Caki2 (cell line): ENCODE data around the gene APCDD1L. TPM values are rescaled to one million over a fixed set of nuclear protein-coding genes. Genes with fewer than 3 reads are reported as not detected.
A peak's percentile ranks its signal among the peaks of the same experiment; 100 is the strongest.

ENCODE experiments used
- DNase-seq: peaks from one replicate; pipeline ENCODE4 v3.0.0-alpha.2; 2015; ENCODE audit warnings: low read depth
- in situ Hi-C: cut with HindIII; loops from 2 replicates; pipeline ENCODE4 v1.10.0; 2016; ENCODE audit warnings: low sequenced_read_pairs, low pct_unique_long_range_greater_than_20kb, mixed read lengths
- total RNA-seq: library from RNA; depleted of rRNA; stranded (reverse); fragments of >200 nt; shearing (Covaris generic); gene quantifications from 2 replicates; pipeline ENCODE4 v1.2.3, GENCODE V29; 2014; ENCODE audit warnings: low replicate concordance; rRNA removed

APCDD1L gene
- not detected in 2 replicates for total RNA-seq

- no peak for DNase-seq
- in situ Hi-C loops: no loop called here
Measured at GRCh38 chr20:58515233-58516212, at the start of gene APCDD1L. TSS of gene APCDD1L (minus strand) at chr20:58515399. CDS start at chr20:58514707, 692 bp downstream.

DNA sequence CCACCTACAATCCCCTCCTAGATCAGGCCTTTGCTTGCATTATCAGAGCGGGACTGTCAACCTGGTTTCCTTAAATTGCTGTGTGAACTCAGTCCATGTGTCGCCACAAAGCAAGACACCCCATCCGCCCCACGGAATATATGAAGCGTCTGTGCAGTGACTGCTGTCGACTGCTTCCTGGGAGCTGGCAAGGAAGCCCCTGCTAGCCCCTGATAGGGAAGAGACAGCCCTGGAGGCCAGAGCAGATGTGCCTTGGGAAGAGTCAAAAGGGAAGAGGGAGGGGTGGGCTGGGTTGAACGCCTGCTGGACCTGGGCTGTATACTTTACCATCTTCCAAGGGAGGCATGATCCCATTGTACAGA lies 44.1 kb upstream of the APCDD1L start:
- DNase-seq: no peak
- in situ Hi-C loops: no loop called here

- in situ Hi-C loops: no loop called here
- DNase-seq: no peak
Measured at GRCh38 chr20:58558486-58559367, 43.5 kb upstream of the APCDD1L start.

GRCh38 chr20:58557733-58558342 lies 42.6 kb upstream of the APCDD1L start:
- in situ Hi-C loops: no loop called here
- peak; percentile 13 for DNase-seq

DNA sequence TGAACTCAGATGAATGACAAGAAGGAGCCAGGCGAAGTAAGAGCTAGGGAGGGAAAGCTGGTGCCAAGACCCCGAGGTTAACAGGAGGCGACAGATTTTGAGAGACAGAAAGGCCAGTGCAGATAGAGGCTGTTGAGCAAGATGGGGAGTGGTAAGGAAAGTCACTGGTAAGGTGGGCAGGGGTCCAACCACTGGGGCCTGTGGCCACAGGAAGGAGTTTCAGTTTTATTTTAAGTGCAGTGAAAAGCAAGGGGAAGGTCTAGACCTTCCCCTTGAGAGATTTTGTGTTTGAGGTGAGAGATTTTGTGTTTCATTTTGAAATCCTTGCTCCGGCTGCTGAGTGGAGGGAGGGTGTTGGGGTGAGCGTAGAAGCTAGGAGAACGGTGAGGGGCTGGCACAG lies 41.8 kb upstream of the APCDD1L start:
- no peak for DNase-seq
- in situ Hi-C loops: no loop called here

GRCh38 chr20:58555078-58555765 lies 40.0 kb upstream of the APCDD1L start:
- peak; percentile 68 for DNase-seq
- in situ Hi-C loops: no loop called here

GRCh38 chr20:58554541-58554940 lies 39.3 kb upstream of the APCDD1L start:
- DNase-seq: no peak

GRCh38 chr20:58553841-58554240 lies 38.6 kb upstream of the APCDD1L start:
- DNase-seq: no peak
- in situ Hi-C loops: no loop called here

More at GRCh38 chr20:58554541-58554940, 39.3 kb upstream of the APCDD1L start:
- in situ Hi-C loops: no loop called here

- in situ Hi-C loops: no loop called here
- DNase-seq: no peak
Measured at GRCh38 chr20:58553166-58553696, 38.0 kb upstream of the APCDD1L start.

DNA sequence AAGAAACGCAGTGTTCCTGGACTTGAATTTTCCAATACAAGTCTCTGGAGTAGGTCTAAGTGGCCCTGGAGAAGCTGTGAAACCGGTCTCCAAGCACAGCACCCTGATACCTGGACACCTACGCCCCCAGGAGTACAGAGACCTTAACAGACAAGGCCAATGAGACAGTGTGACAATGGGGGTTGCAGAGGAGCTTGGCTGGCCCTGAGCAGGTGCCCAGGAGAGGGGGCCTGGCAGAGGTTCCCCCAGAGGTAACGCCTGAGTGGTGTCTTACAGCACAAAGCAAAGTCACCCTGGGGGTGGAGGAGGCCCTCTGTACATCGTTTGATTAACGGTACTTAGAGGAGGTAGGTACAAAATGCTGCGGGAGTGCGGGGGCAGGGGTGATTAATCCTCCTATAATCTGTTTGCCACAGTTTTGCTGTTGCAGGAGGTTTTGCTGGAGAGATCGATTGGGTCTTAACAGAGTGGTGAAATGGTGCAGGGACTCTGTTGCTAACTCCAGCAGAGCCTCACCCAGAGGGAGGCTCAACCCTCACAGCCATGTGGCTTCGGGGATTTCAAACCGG lies 37.3 kb upstream of the APCDD1L start:
- DNase-seq: no peak
- in situ Hi-C loops: no loop called here

DNA sequence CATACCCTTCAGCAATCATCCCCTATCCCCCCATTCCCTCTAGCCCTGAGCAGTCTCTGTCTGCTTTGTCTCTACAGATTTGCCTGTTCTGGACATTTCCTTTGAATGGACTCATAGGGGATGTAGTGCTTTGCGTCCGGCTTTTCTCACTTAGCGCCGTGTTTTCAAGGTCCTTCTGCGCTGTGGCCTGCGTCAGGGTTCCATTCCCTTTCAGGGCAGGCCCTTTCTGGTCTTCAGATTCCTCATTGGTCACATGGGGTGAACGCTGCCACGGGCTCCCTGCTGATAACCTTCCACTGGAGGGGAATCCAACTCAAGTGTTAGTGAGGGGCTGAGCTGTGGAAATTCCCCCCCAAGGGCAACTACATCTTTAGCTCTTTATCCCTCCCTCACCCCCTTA lies 36.4 kb upstream of the APCDD1L start:
- no peak for DNase-seq
- in situ Hi-C loops: no loop called here

GRCh38 chr20:58550275-58551059 lies 35.3 kb upstream of the APCDD1L start:
- in situ Hi-C loops: no loop called here
- peak; percentile 18 for DNase-seq

DNA sequence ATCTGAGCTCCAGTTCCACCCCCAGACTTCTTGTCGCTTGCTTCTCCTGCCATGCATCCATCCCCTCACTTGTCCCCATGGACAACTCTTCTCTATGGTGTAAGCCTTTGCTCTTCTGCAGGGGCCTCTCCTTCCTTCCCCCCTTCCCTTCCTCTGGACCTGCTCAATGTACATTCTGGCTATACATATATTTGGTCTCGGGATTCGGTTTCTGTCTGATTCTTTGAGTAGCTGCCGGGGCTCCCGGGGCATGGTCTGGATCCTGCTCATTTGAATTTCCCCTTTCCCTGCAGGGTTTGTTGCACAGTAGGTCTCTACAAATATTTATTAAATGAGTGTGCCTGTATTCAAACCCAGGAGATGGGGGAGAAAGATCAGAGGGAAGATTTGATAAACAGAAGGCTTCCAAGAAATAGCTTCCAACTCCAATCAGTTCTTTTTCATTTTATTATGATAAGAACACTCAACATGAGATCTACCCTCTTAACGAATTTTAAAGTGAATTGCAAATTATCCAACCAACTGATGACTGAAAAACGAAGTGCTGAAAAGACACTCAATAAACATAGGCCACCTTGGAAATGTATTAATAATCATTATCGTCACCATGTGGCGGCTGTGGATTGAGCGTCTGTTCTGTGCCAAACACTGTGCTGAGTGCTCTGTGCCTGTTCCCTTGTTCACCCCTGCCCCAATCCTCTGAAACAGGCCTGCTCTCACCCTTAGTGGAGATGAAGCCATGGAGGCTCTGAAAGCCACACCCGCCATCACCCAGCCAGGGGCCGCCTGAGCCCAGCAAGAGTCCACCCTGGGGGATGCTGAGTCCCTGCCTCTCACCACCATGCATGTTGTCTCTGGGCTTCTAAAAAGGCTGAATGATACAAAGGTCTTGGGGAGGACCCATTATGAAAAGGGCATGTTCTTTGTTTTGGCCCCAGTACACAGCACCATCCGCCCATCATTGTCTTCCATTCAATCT lies 34.3 kb upstream of the APCDD1L start:
- DNase-seq: no peak
- in situ Hi-C loops: no loop called here

DNA sequence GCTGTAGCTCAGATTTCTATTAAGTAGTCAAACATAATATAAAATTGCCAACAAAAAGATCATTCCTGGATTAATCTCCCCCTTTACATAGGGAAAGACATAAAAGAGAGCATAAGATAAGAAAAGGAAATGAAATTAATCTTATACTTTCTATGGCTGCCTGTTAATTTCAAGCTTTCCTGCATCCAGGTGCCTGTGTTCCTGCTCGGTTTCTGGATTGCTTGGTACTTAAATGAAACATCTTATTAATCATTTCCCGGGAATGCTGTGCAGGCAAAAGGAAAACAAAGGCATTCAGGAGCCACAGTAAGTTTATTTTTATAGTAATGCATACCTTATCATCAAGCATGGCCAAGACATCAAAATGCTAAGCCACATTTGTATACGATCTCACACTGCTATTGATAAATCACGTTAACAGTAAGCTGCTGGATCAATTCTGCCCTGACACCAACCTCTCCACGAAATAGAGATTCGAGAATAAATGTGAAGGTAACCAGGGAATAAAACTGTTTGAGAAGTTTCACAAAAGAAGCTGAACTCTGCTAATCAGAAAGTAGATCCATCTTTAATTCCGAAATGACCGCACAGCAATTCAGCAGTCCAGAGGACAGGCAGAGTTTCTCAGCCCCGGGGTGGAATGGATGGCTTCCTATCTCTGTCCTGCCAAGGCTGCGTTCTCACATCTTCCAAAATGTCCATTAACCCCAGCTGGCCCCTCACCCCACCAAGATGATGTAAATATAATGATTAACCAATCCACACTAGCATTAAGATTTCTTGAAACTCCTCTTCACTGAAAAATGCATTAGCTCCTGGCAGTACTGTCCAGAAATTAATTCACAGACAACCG lies 32.6 kb upstream of the APCDD1L start:
- in situ Hi-C loops: no loop called here
- DNase-seq: peak; percentile 79
